Lung (tissue), 12 donors: Measurements from ENCODE around the gene RBPJ. TPM values are rescaled to one million over a fixed set of nuclear protein-coding genes. Genes with fewer than 3 reads are reported as not detected.

Experiments used
- ATAC-seq: fragments of 200-7000 bp; cut with Tn5 transposase; one replicate; pipeline ENCODE4 v1.9.1; 2020; ENCODE audit warnings: moderate number of reproducible peaks; ENCODE audit not compliant: insufficient read depth, low FRiP score
- DNase-seq, 3 donors: peaks; one replicate each; pipeline ENCODE4 v3.0.0-alpha.2; 2013 to 2017
- H3K27ac ChIP-seq, 2 donors: one replicate each; pipeline ENCODE4 v1.5.1; 2013; ENCODE audit warnings: mild to moderate bottlenecking in 2 of 2, moderate library complexity in 2 of 2, control low read depth in 1 of 2, inconsistent platforms in 1 of 2, low read depth in 1 of 2, low read length in 1 of 2
- H3K27me3 ChIP-seq, 3 donors: one replicate each; pipeline ENCODE4 v1.5.1; 2013; ENCODE audit warnings: low read length in 2 of 3; ENCODE audit not compliant: control insufficient read depth in 3 of 3, insufficient read depth in 3 of 3
- H3K36me3 ChIP-seq, 4 donors: one replicate each; pipeline ENCODE4 v1.5.1; 2013; ENCODE audit warnings: low read length in 4 of 4, mild to moderate bottlenecking in 1 of 4, moderate library complexity in 1 of 4; ENCODE audit not compliant: control insufficient read depth in 4 of 4, insufficient read depth in 4 of 4
- H3K4me1 ChIP-seq, 5 donors: one replicate each; pipeline ENCODE4 v1.5.1; 2013; ENCODE audit warnings: low read length in 5 of 5, mild to moderate bottlenecking in 2 of 5, moderate library complexity in 1 of 5; ENCODE audit not compliant: control insufficient read depth in 5 of 5, insufficient read depth in 5 of 5
- H3K4me3 ChIP-seq: one replicate; pipeline ENCODE4 v1.5.1; 2013; ENCODE audit warnings: mild to moderate bottlenecking, control low read depth, moderate library complexity
- H3K9ac ChIP-seq, 2 donors: one replicate each; pipeline ENCODE4 v1.5.1; 2013; ENCODE audit warnings: low read length in 2 of 2, control low read depth in 1 of 2; ENCODE audit not compliant: insufficient read depth in 1 of 2
- H3K9me3 ChIP-seq, 4 donors: one replicate each; pipeline ENCODE4 v1.5.1; 2013; ENCODE audit warnings: low read length in 3 of 4, mild to moderate bottlenecking in 1 of 4, moderate library complexity in 1 of 4; ENCODE audit not compliant: control insufficient read depth in 4 of 4, insufficient read depth in 3 of 4
- WGBS, 2 donors: extraction: QIAGEN DNeasy Blood & Tissue Kit; methylation state at CpG; one replicate each; pipeline ENCODE4 v1.1.7; 2013; 5-methylcytosine and 5-hydroxymethylcytosine counted together
- polyA plus RNA-seq, 2 donors: library from polyadenylated mRNA; stranded (reverse); fragments of 200-250 nt; gene quantifications; one replicate each; pipeline ENCODE4 v1.2.1, GENCODE V29; 2013
- total RNA-seq, 2 donors: library from RNA; depleted of rRNA in 1 of 2; stranded (reverse); fragments of >200 nt in 1 of 2; gene quantifications; one replicate each; pipeline ENCODE4 v1.2.1, GENCODE V29; 2014 to 2021
- TF ChIP-seq, protein P1 (sequence below): IDR thresholded peaks from 2 replicates; pipeline ENCODE4 v1.5.1; 2012; ENCODE audit warnings: mild to moderate bottlenecking; ENCODE audit errors: control extremely low read depth, extremely low read depth
- donor health status: control.
- donor health status: control.
- donor health status: Bipolar disorder and iron deficiency.
- donor health status: healthy.
- donor health status: DM: yes; HTN: yes; CAD: no.

Gene RBPJ
- total and polyA plus RNA-seq, 4 donors = 39.1 to 130 (median 58.9) TPM

DNA sequence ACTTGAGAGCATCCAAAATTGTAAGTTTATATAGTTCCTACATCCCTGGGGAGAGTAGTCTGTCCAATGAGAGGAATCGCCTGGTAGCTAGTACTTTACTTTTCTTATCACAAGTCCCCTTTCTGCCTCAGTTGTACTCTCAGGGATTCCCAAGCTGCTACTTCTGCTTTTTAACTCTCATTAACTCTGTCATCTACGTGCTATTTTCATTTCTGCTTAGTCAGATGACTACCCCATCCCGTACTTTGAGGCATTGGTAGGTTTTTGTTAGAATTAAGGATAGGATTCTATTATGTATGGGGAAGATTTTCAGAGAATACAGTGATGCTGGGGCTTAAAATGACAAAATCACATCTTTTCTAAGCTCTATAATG lies 24.7 kb downstream of the RBPJ start:
- H3K4me1 ChIP-seq = peaks cover 0 to 25% (median 11%) of the 10 kb centered on the region in 5 donors

DNA sequence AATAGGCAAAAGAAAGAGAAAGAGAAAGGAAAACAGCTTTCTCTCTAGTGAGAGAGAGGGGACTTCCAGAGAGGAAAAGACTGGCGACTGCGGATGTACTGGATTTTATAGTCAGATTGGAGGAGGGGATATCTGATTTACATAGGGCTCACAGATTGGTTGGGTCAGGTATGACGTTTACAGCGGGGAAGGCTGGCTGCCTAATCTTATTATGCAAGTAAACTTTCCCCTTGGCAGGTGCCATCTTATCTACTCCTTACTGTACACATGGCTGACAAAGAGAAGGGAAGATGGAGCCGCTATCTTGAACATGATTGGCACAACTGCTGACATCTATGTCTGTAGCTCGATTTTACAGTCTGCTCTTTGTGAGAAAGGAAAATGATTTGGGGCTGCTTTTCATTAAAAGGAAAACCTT lies 25.4 kb downstream of the RBPJ start:
- TF ChIP-seq, protein P1, sequence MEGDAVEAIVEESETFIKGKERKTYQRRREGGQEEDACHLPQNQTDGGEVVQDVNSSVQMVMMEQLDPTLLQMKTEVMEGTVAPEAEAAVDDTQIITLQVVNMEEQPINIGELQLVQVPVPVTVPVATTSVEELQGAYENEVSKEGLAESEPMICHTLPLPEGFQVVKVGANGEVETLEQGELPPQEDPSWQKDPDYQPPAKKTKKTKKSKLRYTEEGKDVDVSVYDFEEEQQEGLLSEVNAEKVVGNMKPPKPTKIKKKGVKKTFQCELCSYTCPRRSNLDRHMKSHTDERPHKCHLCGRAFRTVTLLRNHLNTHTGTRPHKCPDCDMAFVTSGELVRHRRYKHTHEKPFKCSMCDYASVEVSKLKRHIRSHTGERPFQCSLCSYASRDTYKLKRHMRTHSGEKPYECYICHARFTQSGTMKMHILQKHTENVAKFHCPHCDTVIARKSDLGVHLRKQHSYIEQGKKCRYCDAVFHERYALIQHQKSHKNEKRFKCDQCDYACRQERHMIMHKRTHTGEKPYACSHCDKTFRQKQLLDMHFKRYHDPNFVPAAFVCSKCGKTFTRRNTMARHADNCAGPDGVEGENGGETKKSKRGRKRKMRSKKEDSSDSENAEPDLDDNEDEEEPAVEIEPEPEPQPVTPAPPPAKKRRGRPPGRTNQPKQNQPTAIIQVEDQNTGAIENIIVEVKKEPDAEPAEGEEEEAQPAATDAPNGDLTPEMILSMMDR = no peak
- Histone ChIP-seq H3K27me3 (no peaks in the 10 kb centered on the region), H3K36me3 (no peaks in the 10 kb centered on the region), H3K27ac (no peak overlapping the region), H3K9me3 (no peaks in the 10 kb centered on the region), H3K4me3 (no peak overlapping the region), H3K9ac (no peak overlapping the region), H3K4me1 (peaks cover 0 to 27% (median 10%) of the 10 kb centered on the region in 5 donors)
- no peak for ATAC-seq
- peak in 1 of 3 donors; percentile 13 for DNase-seq
- WGBS, 2 donors = 70 to 81% methylated on average over 6 of the region's 6 CpGs

More for the DNA sequence above, 24.7 kb downstream of the RBPJ start:
- Histone ChIP-seq H3K4me3 (no peak overlapping the region), H3K27me3 (no peaks in the 10 kb centered on the region), H3K36me3 (no peaks in the 10 kb centered on the region), H3K9me3 (no peaks in the 10 kb centered on the region), H3K9ac (no peak overlapping the region), H3K27ac (no peak overlapping the region)
- DNase-seq (no peak), ATAC-seq (no peak)
- 55 to 58% methylated on average over 3 of the region's 3 CpGs for WGBS, 2 donors
- TF ChIP-seq, protein P1 = no peak

- H3K27ac ChIP-seq = no peak overlapping the region
- ATAC-seq = no peak
- no peak for DNase-seq
- TF ChIP-seq, protein P1 = no peak
- no peak overlapping the region for H3K9ac ChIP-seq
- H3K4me3 ChIP-seq = no peak overlapping the region
- no peaks in the 10 kb centered on the region for H3K27me3 ChIP-seq
- 80 to 90% methylated on average over 2 of the region's 2 CpGs for WGBS, 2 donors
- H3K4me1 ChIP-seq = peaks cover 0 to 14% (median 4%) of the 10 kb centered on the region in 5 donors
- no peaks in the 10 kb centered on the region for H3K36me3 ChIP-seq
- H3K9me3 ChIP-seq = no peaks in the 10 kb centered on the region
These were observed 28.7 kb downstream of the RBPJ start for GRCh38 chr4:26349496-26349895.

GRCh38 chr4:26351685-26352084 lies 30.9 kb downstream of the RBPJ start:
- DNase-seq (no peak), ATAC-seq (no peak)
- TF ChIP-seq, protein P1 = no peak
- Histone ChIP-seq H3K27me3 (no peaks in the 10 kb centered on the region), H3K36me3 (no peaks in the 10 kb centered on the region), H3K9ac (no peak overlapping the region), H3K4me3 (no peak overlapping the region), H3K4me1 (peaks cover 0 to 15% (median 0%) of the 10 kb centered on the region in 5 donors), H3K27ac (no peak overlapping the region), H3K9me3 (no peaks in the 10 kb centered on the region)
- 71 to 77% methylated on average over 2 of the region's 2 CpGs for WGBS, 2 donors
